GM23338 (cell line): ENCODE measurements around the gene PLAA. TPM values are rescaled to one million over a fixed set of nuclear protein-coding genes. Genes with fewer than 3 reads are reported as not detected.

Experiments used
- ATAC-seq: fragments of 200-7000 bp; cut with Tn5 transposase; 3 replicates; pipeline ENCODE4 v1.9.1; 2020
- DNase-seq: peaks from one replicate; pipeline ENCODE4 v3.0.0-alpha.2; 2015; ENCODE audit warnings: low spot score
- H2AFZ ChIP-seq: fragments of 200-600 bp; sonication (generic); 2 replicates; pipeline ENCODE4 v1.8.0; 2016; ENCODE audit warnings: antibody characterized with exemption, mild to moderate bottlenecking, moderate library complexity
- H3F3A ChIP-seq: fragments of 200-600 bp; sonication (generic); replicated peaks from 2 replicates; pipeline ENCODE4 v1.8.0; 2017; ENCODE audit warnings: antibody characterized with exemption, mixed run types, low read depth
- H3K27ac ChIP-seq: fragments of 200-600 bp; sonication (generic); 2 replicates; pipeline ENCODE4 v1.6.1; 2016; ENCODE audit warnings: low read depth
- H3K27me3 ChIP-seq: fragments of 200-600 bp; sonication (generic); 2 replicates; pipeline ENCODE4 v1.8.0; 2016; ENCODE audit warnings: mild to moderate bottlenecking, mixed run types, moderate library complexity; ENCODE audit not compliant: insufficient read depth
- H3K36me3 ChIP-seq: fragments of 200-600 bp; sonication (generic); 2 replicates; pipeline ENCODE4 v1.8.0; 2016; ENCODE audit warnings: mild to moderate bottlenecking; ENCODE audit not compliant: insufficient read depth
- H3K4me1 ChIP-seq: fragments of 200-600 bp; sonication (generic); 2 replicates; pipeline ENCODE4 v1.8.0; 2016; ENCODE audit warnings: mild to moderate bottlenecking, moderate library complexity; ENCODE audit not compliant: insufficient read depth
- H3K4me2 ChIP-seq: fragments of 200-600 bp; sonication (generic); 2 replicates; pipeline ENCODE4 v1.7.1; 2017; ENCODE audit warnings: mixed run types
- H3K4me3 ChIP-seq: fragments of 200-600 bp; sonication (generic); 2 replicates; pipeline ENCODE4 v1.6.1; 2016; ENCODE audit warnings: mixed run types
- H3K79me2 ChIP-seq: fragments of 200-600 bp; sonication (generic); replicated peaks from 2 replicates; pipeline ENCODE4 v1.8.0; 2017; ENCODE audit warnings: mild to moderate bottlenecking; ENCODE audit not compliant: insufficient read depth
- H3K9me2 ChIP-seq: fragments of 200-600 bp; sonication (generic); 2 replicates; pipeline ENCODE4 v1.8.0; 2017; ENCODE audit not compliant: insufficient read depth
- H4K20me1 ChIP-seq: fragments of 200-600 bp; sonication (generic); replicated peaks from 2 replicates; pipeline ENCODE4 v1.8.0; 2017; ENCODE audit warnings: mild to moderate bottlenecking; ENCODE audit not compliant: insufficient read depth
- H3K27ac Mint-ChIP-seq: 2 replicates; pipeline ENCODE4 v1.8.0; 2020; ENCODE audit warnings: inconsistent platforms, mild to moderate bottlenecking, moderate library complexity, mixed read lengths
- H3K27me3 Mint-ChIP-seq: 3 replicates; pipeline ENCODE4 v1.8.0; 2022; ENCODE audit warnings: low read depth, mild to moderate bottlenecking, moderate library complexity, mixed read lengths, inconsistent platforms; ENCODE audit not compliant: insufficient read depth, poor library complexity
- H3K36me3 Mint-ChIP-seq: 3 replicates; pipeline ENCODE4 v1.8.0; 2021; ENCODE audit warnings: low read depth, mild to moderate bottlenecking, inconsistent platforms, moderate library complexity, mixed read lengths
- H3K4me1 Mint-ChIP-seq: 3 replicates; pipeline ENCODE4 v1.8.0; 2020; ENCODE audit warnings: mild to moderate bottlenecking, inconsistent platforms, mixed read lengths
- H3K4me3 Mint-ChIP-seq: 3 replicates; pipeline ENCODE4 v1.8.0; 2021; ENCODE audit warnings: moderate library complexity, mild to moderate bottlenecking, inconsistent platforms, mixed read lengths
- H3K9me3 Mint-ChIP-seq: 3 replicates; pipeline ENCODE4 v1.8.0; 2020; ENCODE audit warnings: moderate library complexity, mild to moderate bottlenecking, inconsistent platforms, mixed read lengths
- CREB1 ChIP-seq: fragments of 250-450 bp; sonication (Bioruptor Pico); IDR thresholded peaks from 2 replicates; pipeline ENCODE4 v1.5.0; 2020; ENCODE audit warnings: low read depth, mild to moderate bottlenecking, moderate library complexity
- EZH2 ChIP-seq: fragments of 200-600 bp; sonication (generic); IDR thresholded peaks from one replicate; pipeline ENCODE4 v1.8.0; 2017; ENCODE audit warnings: antibody characterized with exemption, mild to moderate bottlenecking, low read depth; ENCODE audit not compliant: unreplicated experiment
- EZH2phosphoT487 ChIP-seq: fragments of 200-600 bp; sonication (generic); IDR thresholded peaks from one replicate; pipeline ENCODE4 v1.8.1; 2018; ENCODE audit warnings: antibody characterized with exemption; ENCODE audit not compliant: unreplicated experiment
- JUNB ChIP-seq: IDR thresholded peaks from one replicate; pipeline ENCODE4 v1.6.1; 2016; ENCODE audit warnings: antibody characterized with exemption; ENCODE audit not compliant: unreplicated experiment
- NANOG ChIP-seq: IDR thresholded peaks from 2 replicates; pipeline ENCODE4 v1.6.1; 2016; ENCODE audit warnings: antibody characterized with exemption, borderline replicate concordance
- POLR2AphosphoS5 ChIP-seq: IDR thresholded peaks from 2 replicates; pipeline ENCODE4 v1.6.1; 2016; ENCODE audit warnings: antibody characterized with exemption, low read depth
- STAT1 ChIP-seq: IDR thresholded peaks from one replicate; pipeline ENCODE4 v1.6.1; 2016; ENCODE audit warnings: antibody characterized with exemption; ENCODE audit not compliant: unreplicated experiment
- ZNF114 ChIP-seq: fragments of 250-450 bp; sonication (Bioruptor Pico); IDR thresholded peaks from 2 replicates; pipeline ENCODE4 v1.5.0; 2020; ENCODE audit warnings: mild to moderate bottlenecking, moderate library complexity
- ZNF331 ChIP-seq: fragments of 250-450 bp; sonication (Bioruptor Pico); IDR thresholded peaks from 2 replicates; pipeline ENCODE4 v1.5.0; 2020; ENCODE audit warnings: low read depth, mild to moderate bottlenecking, moderate library complexity
- polyA plus RNA-seq: library from polyadenylated mRNA; unstranded; fragments of >200 nt; fragmentation: Nextera tagmentation; extraction: Ambion mirVana; gene quantifications from 2 replicates; pipeline ENCODE4 v1.2.1, GENCODE V29; 2016
- total RNA-seq: library from RNA; depleted of rRNA; stranded (reverse); fragments of >200 nt; shearing (Covaris generic); gene quantifications from 2 replicates; pipeline ENCODE4 v1.2.3, GENCODE V29; 2014
- TF ChIP-seq, protein P1 (sequence below), 2 experiments: fragments of 200-600 bp in 1 of 2; sonication (generic) in 1 of 2; conservative IDR thresholded peaks; 2 replicates each; pipeline versions ENCODE4 v1.5.1 to v1.6.1; 2016 to 2017; ENCODE audit warnings: antibody characterized with exemption in 2 of 2, low read depth in 2 of 2, mild to moderate bottlenecking in 2 of 2, moderate library complexity in 1 of 2
- TF ChIP-seq, protein P2 (sequence below): IDR thresholded peaks from 2 replicates; pipeline ENCODE4 v1.6.1; 2016; ENCODE audit warnings: antibody characterized with exemption
- TF ChIP-seq, protein P3 (sequence below): fragments of 250-450 bp; sonication (Bioruptor Pico); IDR thresholded peaks from 2 replicates; pipeline ENCODE4 v1.5.0; 2020; ENCODE audit warnings: mild to moderate bottlenecking, moderate library complexity

PLAA gene
- total and polyA plus RNA-seq, 2 experiments from 2014 or later = 24.8 to 72.1 TPM

DNA sequence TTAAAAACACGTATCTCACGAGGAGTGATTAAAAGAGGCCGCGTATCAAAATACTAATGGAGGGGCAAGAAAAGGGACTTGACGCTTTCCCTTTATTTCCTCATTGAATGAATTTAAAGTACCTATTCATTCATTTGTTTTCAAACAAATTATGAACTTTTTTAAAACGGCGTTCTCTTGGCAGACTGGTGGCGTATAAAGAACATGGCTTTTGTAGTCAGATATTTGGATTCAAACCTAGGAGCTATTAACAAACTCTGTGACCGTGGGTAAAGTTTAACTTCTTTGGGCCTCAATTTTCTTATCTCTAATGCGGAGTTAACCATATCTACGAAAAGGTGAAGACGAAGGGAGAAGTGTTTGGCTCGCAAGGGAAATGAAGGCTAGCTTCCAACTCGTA, 55.3 kb downstream of the PLAA start:
- Histone ChIP-seq H3F3A (no peaks in the 10 kb centered on the region; the same call in 1 of the 2 replicates), H3K4me3 (peak overlapping the region; percentile 82), H3K4me2 (peak overlapping the region; percentile 84), H3K4me1 (peaks cover 5% of the 10 kb centered on the region; the same call in 1 of the 2 replicates), H2AFZ (no peak overlapping the region), H4K20me1 (peaks cover 17% of the 10 kb centered on the region; the same call in 1 of the 2 replicates), H3K79me2 (peaks cover 53% of the 10 kb centered on the region), H3K27ac (peak overlapping the region; percentile 98), H3K27me3 (no peaks in the 10 kb centered on the region), H3K36me3 (no peaks in the 10 kb centered on the region; the same call in 1 of the 2 replicates), H3K9me2 (no peaks in the 10 kb centered on the region; the same call in 1 of the 2 replicates)
- Mint-ChIP-seq H3K36me3 (peaks cover 8% of the 10 kb centered on the region; the same call in 2 of the 3 replicates), H3K4me3 (peak overlapping the region; percentile 95), H3K9me3 (no peaks in the 10 kb centered on the region; the same call in 2 of the 3 replicates), H3K27me3 (peaks cover 11% of the 10 kb centered on the region), H3K4me1 (peaks cover 9% of the 10 kb centered on the region), H3K27ac (peak overlapping the region; percentile 99)
- ATAC-seq (no peak), DNase-seq (peak; percentile 19)
- TF ChIP-seq, protein P1, sequence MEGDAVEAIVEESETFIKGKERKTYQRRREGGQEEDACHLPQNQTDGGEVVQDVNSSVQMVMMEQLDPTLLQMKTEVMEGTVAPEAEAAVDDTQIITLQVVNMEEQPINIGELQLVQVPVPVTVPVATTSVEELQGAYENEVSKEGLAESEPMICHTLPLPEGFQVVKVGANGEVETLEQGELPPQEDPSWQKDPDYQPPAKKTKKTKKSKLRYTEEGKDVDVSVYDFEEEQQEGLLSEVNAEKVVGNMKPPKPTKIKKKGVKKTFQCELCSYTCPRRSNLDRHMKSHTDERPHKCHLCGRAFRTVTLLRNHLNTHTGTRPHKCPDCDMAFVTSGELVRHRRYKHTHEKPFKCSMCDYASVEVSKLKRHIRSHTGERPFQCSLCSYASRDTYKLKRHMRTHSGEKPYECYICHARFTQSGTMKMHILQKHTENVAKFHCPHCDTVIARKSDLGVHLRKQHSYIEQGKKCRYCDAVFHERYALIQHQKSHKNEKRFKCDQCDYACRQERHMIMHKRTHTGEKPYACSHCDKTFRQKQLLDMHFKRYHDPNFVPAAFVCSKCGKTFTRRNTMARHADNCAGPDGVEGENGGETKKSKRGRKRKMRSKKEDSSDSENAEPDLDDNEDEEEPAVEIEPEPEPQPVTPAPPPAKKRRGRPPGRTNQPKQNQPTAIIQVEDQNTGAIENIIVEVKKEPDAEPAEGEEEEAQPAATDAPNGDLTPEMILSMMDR (conservative IDR thresholded peaks at IDR 0.05; ENCODE audit: low read depth in 2 of 2) = no peak
- TF ChIP-seq ZNF331 (CRISPR knock-in tag) = no peak
- no peak for TF ChIP-seq STAT1
- no peak for TF ChIP-seq NANOG
- TF ChIP-seq ZNF114 (CRISPR knock-in tag) = no peak
- TF ChIP-seq POLR2AphosphoS5 = no peak
- TF ChIP-seq EZH2 = no peak
- no peak for TF ChIP-seq JUNB
- TF ChIP-seq, protein P2, sequence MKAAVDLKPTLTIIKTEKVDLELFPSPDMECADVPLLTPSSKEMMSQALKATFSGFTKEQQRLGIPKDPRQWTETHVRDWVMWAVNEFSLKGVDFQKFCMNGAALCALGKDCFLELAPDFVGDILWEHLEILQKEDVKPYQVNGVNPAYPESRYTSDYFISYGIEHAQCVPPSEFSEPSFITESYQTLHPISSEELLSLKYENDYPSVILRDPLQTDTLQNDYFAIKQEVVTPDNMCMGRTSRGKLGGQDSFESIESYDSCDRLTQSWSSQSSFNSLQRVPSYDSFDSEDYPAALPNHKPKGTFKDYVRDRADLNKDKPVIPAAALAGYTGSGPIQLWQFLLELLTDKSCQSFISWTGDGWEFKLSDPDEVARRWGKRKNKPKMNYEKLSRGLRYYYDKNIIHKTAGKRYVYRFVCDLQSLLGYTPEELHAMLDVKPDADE = no peak
- TF ChIP-seq CREB1 (CRISPR knock-in tag) = no peak
- no peak for TF ChIP-seq EZH2phosphoT487
- TF ChIP-seq, protein P3, sequence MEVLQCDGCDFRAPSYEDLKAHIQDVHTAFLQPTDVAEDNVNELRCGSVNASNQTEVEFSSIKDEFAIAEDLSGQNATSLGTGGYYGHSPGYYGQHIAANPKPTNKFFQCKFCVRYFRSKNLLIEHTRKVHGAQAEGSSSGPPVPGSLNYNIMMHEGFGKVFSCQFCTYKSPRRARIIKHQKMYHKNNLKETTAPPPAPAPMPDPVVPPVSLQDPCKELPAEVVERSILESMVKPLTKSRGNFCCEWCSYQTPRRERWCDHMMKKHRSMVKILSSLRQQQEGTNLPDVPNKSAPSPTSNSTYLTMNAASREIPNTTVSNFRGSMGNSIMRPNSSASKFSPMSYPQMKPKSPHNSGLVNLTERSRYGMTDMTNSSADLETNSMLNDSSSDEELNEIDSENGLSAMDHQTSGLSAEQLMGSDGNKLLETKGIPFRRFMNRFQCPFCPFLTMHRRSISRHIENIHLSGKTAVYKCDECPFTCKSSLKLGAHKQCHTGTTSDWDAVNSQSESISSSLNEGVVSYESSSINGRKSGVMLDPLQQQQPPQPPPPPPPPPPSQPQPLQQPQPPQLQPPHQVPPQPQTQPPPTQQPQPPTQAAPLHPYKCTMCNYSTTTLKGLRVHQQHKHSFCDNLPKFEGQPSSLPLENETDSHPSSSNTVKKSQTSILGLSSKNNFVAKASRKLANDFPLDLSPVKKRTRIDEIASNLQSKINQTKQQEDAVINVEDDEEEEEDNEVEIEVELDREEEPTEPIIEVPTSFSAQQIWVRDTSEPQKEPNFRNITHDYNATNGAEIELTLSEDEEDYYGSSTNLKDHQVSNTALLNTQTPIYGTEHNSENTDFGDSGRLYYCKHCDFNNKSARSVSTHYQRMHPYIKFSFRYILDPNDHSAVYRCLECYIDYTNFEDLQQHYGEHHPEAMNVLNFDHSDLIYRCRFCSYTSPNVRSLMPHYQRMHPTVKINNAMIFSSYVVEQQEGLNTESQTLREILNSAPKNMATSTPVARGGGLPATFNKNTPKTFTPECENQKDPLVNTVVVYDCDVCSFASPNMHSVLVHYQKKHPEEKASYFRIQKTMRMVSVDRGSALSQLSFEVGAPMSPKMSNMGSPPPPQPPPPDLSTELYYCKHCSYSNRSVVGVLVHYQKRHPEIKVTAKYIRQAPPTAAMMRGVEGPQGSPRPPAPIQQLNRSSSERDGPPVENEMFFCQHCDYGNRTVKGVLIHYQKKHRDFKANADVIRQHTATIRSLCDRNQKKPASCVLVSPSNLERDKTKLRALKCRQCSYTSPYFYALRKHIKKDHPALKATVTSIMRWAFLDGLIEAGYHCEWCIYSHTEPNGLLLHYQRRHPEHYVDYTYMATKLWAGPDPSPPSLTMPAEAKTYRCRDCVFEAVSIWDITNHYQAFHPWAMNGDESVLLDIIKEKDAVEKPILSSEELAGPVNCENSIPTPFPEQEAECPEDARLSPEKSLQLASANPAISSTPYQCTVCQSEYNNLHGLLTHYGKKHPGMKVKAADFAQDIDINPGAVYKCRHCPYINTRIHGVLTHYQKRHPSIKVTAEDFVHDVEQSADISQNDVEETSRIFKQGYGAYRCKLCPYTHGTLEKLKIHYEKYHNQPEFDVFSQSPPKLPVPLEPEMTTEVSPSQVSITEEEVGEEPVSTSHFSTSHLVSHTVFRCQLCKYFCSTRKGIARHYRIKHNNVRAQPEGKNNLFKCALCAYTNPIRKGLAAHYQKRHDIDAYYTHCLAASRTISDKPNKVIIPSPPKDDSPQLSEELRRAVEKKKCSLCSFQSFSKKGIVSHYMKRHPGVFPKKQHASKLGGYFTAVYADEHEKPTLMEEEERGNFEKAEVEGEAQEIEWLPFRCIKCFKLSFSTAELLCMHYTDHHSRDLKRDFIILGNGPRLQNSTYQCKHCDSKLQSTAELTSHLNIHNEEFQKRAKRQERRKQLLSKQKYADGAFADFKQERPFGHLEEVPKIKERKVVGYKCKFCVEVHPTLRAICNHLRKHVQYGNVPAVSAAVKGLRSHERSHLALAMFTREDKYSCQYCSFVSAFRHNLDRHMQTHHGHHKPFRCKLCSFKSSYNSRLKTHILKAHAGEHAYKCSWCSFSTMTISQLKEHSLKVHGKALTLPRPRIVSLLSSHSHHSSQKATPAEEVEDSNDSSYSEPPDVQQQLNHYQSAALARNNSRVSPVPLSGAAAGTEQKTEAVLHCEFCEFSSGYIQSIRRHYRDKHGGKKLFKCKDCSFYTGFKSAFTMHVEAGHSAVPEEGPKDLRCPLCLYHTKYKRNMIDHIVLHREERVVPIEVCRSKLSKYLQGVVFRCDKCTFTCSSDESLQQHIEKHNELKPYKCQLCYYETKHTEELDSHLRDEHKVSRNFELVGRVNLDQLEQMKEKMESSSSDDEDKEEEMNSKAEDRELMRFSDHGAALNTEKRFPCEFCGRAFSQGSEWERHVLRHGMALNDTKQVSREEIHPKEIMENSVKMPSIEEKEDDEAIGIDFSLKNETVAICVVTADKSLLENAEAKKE (CRISPR knock-in tag) = no peak
